Measurements from ENCODE around the gene SIAE. TPM values are rescaled to one million over a fixed set of nuclear protein-coding genes. Genes with fewer than 3 reads are reported as not detected.

Gene SIAE
- polyA plus RNA-seq, 1 donor = 8.9 TPM

GRCh38 chr11:124662106-124662505 lies 11.4 kb downstream of the SIAE start:
- DNase-seq = no peak

DNA sequence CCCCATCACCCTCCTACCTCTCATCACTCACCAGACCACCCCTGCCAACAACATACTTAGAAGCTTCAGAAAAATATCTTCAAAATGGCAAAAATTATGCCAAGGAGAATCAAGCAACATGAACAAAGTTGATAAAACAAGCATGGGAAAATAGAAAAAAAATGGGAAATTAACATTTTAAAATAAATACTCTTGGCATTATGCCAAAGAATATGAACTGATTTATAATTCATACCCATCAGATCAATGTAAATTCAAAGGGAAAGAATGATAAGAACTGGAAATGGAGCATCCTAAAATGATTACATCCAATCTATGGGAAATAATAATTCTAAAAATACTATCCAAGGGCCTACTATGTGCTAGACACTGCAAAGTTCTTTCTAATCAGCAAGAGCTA lies 12.0 kb downstream of the SIAE start:
- DNase-seq = no peak

DNA sequence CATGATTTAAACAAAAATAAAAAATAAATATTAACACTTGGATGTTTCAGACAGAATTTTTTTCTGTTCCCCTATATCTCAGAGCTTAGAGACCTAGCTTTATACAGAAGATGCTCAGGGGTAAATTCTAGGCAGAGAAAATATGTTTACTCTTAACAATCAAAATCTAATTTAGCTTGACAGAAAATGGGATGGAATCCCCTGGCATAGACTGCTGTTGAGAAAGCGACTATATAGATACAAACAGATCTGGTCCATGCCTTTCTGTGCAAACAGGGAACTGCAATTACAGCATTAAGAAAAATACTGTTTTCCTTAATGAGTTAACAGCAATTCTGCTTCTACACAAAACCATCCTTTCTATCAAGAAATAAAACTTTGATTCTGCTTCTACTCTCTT lies 14.6 kb downstream of the SIAE start:
- DNase-seq = no peak

DNA sequence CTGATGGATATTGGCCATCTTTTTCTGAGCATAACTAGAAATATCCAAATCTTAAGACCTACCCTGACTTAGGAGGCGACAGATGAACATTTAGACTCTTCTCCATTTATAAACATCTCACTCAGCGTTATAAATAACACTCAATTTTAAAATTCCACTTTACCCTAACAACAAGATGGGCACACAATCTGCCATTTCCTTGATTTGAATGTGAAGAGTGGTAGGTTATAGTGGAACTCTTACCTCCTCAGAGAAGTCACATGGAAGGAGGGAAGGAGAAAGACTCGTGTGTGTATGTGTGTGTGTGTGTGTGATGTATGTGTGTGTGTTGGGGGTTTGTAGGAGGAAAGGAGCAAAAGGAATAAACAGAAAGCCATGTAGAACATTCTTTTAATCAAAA lies 15.0 kb downstream of the SIAE start:
- no peak for DNase-seq

DNA sequence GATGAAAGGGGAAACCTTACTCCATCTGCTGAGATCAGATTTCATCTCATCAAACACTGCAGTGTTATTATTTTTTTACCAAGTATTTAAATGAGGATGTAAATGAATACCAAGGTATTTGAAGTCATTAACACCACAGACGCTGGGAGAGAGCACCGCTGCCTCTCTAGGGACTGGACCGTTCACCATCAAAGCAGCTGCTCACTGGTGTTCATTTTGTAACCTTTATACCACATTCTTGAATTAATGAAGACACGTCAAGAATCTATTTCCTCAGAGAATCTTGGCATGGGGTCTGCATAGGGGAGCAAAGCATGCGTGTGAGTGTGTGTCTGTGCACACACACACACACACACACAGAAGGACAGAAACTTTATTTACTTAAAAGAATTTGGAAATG lies 15.6 kb downstream of the SIAE start:
- no peak for DNase-seq

DNA sequence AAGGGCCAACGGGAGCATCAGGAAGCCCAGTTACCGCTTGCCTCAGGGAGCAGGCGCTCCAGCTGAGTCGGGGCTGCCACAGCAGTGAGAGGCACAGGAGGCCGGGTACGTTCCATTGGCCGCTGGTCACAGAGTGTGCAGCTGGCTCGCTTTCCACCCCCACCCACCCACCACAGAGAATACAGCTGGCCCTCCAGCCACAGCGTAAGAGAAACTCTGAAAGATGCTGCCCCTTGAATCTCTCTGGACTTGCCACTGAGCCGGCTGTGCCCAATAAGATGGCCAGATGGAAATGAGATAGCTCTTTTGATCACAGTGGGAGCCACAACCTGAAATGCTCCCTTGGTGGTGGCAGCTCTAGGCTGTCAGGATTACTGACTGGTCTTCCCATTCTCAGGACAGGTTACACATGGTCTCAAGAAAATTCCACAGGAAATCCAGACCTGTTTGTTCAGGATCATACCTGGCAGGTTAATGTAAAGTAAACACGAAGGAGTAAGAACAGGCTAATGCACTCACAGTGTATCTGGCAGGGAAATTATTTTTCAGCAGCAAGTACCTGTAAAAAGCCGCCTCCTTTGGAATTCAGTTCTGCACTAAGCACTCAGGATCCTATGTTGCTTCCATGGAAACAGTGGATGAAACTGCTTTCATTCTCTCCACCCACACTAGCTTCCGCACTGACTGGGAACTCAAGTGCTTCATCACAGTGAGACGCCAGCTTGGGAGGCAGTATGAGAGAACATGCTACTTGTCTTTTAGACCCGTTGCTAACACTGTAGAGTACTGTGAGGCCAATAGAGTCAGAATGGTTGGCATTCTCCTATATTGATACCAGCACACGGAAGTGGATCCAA lies 16.5 kb downstream of the SIAE start:
- no peak for DNase-seq

- DNase-seq = no peak
Measured at GRCh38 chr11:124648610-124649009, 24.9 kb downstream of the SIAE start.

DNA sequence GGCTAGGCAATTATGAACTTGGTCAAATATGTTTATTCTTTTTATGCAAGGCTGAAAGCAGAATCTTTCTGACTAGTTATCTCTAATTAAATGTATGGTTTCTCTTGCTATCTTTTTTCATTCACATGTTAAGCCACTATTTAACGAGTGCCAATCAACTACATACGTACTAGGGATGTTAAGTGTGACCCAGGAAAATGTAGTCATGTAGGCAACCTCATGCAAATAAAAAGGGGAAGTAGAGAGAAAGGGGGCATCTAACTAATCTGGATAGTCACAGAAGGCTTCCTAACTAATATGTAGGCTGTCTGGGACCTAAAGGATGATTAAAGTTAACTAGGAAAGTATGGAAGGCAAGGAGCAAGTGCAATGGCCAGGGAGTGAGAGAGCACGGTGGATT lies 27.4 kb downstream of the SIAE start:
- DNase-seq = no peak

- peak; percentile 56 for DNase-seq
Measured at GRCh38 chr11:124644426-124645280, 28.9 kb downstream of the SIAE start.

GRCh38 chr11:124643605-124644425 lies 29.7 kb downstream of the SIAE start:
- DNase-seq = no peak

DNA sequence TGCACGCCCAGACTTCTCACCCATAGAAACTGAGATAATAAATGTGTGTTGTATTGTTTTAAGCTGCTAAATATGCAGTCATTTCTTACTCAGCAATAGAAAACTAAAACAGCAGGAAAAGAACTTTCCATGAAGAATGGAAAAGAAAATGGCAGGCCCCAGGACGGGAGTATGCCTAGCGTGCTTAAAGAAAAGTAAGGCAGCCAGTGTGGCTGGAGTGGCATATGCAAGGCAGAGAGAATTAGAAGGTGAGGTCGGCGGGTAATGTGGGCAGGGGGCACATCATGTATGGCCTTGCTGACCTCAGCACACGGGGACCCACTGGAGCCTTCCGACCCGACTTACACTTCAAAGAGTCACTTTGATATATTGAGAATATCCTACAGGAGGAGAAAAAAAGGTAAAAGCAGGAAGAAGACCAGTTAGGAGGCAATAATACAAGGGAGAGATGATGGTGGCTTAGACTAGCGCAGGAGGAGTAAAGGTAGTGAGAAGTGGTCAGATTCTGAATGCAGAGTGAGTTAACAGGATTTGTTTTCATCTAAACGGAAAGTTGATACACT lies 30.4 kb downstream of the SIAE start:
- DNase-seq = no peak

- DNase-seq = no peak
Measured at GRCh38 chr11:124642628-124643027, 30.9 kb downstream of the SIAE start.

- no peak for DNase-seq
Measured at GRCh38 chr11:124640666-124641065, 32.9 kb downstream of the SIAE start.

- no peak for DNase-seq
Measured at GRCh38 chr11:124639186-124639585, 34.4 kb downstream of the SIAE start.

GRCh38 chr11:124638500-124638899 lies 35.0 kb downstream of the SIAE start:
- no peak for DNase-seq

DNA sequence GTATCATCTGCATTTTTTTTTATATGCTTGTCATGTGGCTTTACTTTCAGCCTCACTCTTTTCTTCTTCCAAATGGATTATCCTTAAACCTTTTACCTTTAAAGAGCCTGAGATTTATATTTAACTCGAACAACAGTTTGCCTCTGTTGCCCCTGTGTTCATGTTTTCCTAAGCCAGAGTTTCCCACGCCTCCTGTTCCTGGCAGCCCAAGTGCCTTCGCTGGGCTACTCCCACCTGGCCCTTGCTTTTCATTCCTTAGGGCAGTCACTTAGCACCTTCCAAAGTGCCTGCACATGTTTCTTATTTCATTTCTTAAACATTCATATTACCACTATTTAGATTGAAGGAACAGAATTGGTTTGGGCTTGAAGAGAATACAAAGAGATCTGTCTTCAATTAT lies 37.6 kb downstream of the SIAE start:
- DNase-seq = no peak

DNA sequence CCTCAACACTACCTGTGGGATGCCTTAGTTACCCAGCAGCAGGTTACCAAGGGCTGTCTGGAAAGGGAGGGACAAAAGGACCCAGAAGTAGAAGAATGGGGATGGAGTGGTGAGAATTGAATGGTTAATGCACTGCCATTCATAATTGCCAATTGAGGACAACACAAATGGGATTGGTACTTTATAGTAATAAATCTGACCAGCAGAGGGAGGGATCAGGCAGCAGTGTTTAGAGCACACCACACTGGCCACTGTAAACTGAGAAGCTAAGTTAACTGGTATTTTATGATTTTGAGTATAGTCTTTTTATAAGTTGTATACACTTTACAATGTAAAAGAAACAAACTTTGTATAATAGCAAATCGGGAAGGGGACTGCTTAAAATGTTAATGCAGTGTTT lies 40.2 kb downstream of the SIAE start:
- DNase-seq = no peak

DNA sequence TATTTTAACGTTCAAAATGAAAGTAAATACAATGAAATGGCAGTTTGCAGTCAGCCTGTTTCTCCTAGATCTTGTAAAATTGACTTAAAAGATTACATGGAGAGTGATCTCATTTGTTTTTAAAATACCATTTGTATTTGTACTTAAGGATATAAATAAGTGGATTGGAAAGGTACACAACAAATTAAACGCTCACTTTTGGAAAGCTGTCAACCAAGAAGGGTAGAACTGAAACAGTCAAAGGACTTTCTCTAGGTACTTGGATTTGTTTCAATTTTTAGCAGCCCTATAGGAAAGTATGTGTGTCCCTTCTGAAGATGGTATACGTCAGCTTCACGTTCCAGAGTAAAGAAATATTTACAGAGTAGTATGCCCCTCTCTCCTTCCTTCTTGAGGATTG lies 43.6 kb downstream of the SIAE start:
- DNase-seq = no peak

DNA sequence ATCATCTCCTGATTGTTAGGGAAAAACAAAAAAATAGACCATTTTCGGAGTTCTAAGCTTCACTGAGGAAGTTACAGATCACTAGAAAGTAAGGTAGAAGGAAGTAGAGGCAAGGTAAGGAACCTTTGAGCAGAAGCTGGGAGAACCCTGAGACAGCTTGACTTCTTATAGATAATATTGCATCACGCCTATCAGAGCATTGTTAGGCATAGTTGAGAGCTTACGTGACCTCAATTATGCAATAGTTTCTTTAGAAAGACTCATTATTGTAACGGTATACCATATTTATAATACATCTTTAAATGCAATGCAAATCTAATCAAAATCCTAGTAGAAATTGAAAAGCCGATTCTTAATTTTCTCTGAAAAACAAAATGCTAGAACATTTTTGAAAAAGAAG lies 46.0 kb downstream of the SIAE start:
- no peak for DNase-seq

GRCh38 chr11:124625504-124626168 lies 47.9 kb downstream of the SIAE start:
- DNase-seq = no peak

GRCh38 chr11:124623861-124624525 lies 49.5 kb downstream of the SIAE start:
- DNase-seq = no peak
